ENCODE results near the gene TMSB4X. TPM values are rescaled to one million over a fixed set of nuclear protein-coding genes. Genes with fewer than 3 reads are reported as not detected.

The TMSB4X gene
- total and polyA plus RNA-seq, 9 donors: 1,993 to 5,006 (median 2,317) TPM

- TF ChIP-seq EP300 (IDR thresholded peaks at IDR 0.05): no peak
- TF ChIP-seq POLR2A (IDR thresholded peaks at IDR 0.05): no peak
- TF ChIP-seq CTCF (IDR thresholded peaks at IDR 0.05): no peak
- 70 to 80% (median 77%) methylated on average over 3 of the region's 3 CpGs for WGBS, 3 donors
- Histone ChIP-seq H3K36me3 (no peaks in the 10 kb centered on the region), H3K27ac (no peak overlapping the region), H3K4me1 (ENCODE audit: insufficient read depth) (peaks cover 1% of the 10 kb centered on the region), H3K27me3 (no peaks in the 10 kb centered on the region), H3K9me3 (no peaks in the 10 kb centered on the region), H3K4me3 (no peak overlapping the region)
- no peak for DNase-seq
- intact Hi-C loops (cut with DNase I): no loop called here
Observed at GRCh38 chrX:12981880-12982279, 7.0 kb downstream of the TMSB4X start.

DNA sequence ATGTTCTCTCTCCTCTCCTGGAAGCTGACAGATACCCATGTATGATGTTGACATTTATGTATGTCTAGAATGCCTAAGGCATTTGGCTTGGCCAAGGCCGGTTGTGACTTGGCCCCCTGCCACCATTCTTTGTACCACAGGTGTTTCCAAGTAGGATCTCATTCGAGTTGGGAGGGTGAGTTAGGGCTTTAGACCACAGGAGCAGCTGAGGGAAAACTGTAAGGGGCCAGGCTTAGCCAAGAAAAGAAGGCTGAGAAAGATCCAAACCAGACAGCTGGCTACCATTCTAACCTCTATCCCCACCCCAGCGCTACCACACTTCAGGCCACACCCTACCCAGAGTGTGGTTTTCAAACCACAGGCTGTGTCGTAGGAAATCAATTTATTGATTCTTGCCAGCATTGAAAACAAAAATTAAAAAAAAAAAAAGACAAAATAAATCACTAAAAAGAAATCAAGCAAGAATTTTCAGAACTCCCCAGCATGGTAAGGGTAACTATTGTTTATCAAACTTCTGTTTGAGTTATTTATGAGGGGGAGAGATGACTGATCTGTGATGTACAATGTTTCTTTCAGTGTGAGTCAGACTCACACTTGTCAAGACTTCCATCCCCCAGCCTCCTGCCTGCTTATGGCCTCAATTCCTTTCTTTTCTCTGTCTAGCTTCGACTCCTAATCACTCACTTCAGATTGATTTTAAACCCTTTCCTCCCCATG lies 9.9 kb downstream of the TMSB4X start:
- WGBS, 3 donors: 22 to 40% (median 30%) methylated on average over 5 of the region's 5 CpGs
- intact Hi-C loops (cut with DNase I): no loop called here
- peaks cover 1% of the 10 kb centered on the region for H3K4me1 ChIP-seq (ENCODE audit: insufficient read depth)
- no peak for TF ChIP-seq CTCF (IDR thresholded peaks at IDR 0.05)
- no peak for TF ChIP-seq EP300 (IDR thresholded peaks at IDR 0.05)
- no peak for TF ChIP-seq POLR2A (IDR thresholded peaks at IDR 0.05)
- DNase-seq: no peak
- no peaks in the 10 kb centered on the region for H3K9me3 ChIP-seq
- H3K4me3 ChIP-seq: no peak overlapping the region
- H3K27ac ChIP-seq: no peak overlapping the region
- H3K27me3 ChIP-seq: no peaks in the 10 kb centered on the region
- no peaks in the 10 kb centered on the region for H3K36me3 ChIP-seq

- WGBS, 3 donors: 61 to 74% (median 74%) methylated on average over 1 of the region's 1 CpG
- no peaks in the 10 kb centered on the region for H3K36me3 ChIP-seq
- no peak overlapping the region for H3K27ac ChIP-seq
- DNase-seq: no peak
- no peaks in the 10 kb centered on the region for H3K4me1 ChIP-seq (ENCODE audit: insufficient read depth)
- no peaks in the 10 kb centered on the region for H3K27me3 ChIP-seq
- no peak for TF ChIP-seq CTCF (IDR thresholded peaks at IDR 0.05)
- TF ChIP-seq POLR2A (IDR thresholded peaks at IDR 0.05): no peak
- no peaks in the 10 kb centered on the region for H3K9me3 ChIP-seq
- H3K4me3 ChIP-seq: no peak overlapping the region
- intact Hi-C loops (cut with DNase I): no loop called here
Observed at GRCh38 chrX:12985331-12985730, 10.4 kb downstream of the TMSB4X start.

- intact Hi-C loops (cut with DNase I): no loop called here
- 65 to 71% (median 68%) methylated on average over 4 of the region's 4 CpGs for WGBS, 3 donors
- H3K36me3 ChIP-seq: no peaks in the 10 kb centered on the region
- TF ChIP-seq POLR2A (IDR thresholded peaks at IDR 0.05) (no peak), CTCF (IDR thresholded peaks at IDR 0.05) (no peak), EP300 (IDR thresholded peaks at IDR 0.05) (no peak)
- H3K9me3 ChIP-seq: no peaks in the 10 kb centered on the region
- no peak overlapping the region for H3K4me3 ChIP-seq
- DNase-seq: no peak
- no peak overlapping the region for H3K27ac ChIP-seq
- H3K4me1 ChIP-seq (ENCODE audit: insufficient read depth): no peaks in the 10 kb centered on the region
- H3K27me3 ChIP-seq: no peaks in the 10 kb centered on the region
Observed at GRCh38 chrX:12986164-12986779, 11.4 kb downstream of the TMSB4X start.

Measured in ovary (tissue), 9 donors.